DND-41 (cell line): ENCODE measurements around the gene IGFBP2.

Experiments
- EZH2 ChIP-seq: IDR thresholded peaks from 3 replicates; pipeline ENCODE4 v1.6.1; 2012; ENCODE audit warnings: borderline replicate concordance, low read depth, mild to moderate bottlenecking, moderate library complexity, low read length, inconsistent platforms; ENCODE audit not compliant: severe bottlenecking
- TF ChIP-seq, protein P1 (sequence below): IDR thresholded peaks from 2 replicates; pipeline ENCODE4 v1.5.1; 2012; ENCODE audit warnings: borderline replicate concordance, low read length, moderate library complexity, mild to moderate bottlenecking; ENCODE audit not compliant: poor library complexity, severe bottlenecking; ENCODE audit errors: extremely low read depth

DNA sequence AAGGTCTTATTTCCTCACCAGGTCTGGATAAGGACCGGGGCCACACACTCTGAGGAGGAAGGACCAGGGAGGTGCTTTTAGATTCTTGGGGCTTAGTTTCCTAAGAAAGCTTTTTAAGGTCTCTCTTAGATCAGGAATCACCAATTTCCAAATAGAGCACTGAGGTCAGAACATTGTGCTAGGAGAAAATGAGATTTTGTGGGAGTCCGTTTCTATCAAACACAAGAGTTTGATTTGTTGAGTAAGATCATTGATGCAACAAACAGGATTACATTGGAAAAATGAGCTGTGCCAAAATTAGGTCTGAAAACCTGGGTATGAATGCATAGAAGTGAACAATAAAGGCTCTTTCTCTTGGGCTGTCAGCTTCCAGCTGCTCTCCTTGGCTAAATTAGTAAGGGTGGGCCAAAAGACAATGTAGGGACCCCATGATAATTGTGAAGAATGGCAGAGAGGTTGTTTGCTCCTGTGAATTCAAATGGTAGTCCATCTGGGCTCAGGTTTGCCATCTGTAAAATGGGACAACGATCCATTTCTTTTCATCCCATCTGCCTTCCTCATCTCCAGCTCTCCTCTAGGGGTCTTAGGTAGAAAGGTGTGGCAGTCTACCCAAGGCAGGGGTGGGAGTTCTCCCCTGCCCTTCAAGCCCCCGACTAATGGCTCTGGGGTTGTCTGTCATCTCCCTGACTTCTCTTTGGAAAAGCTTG lies 20.0 kb downstream of the IGFBP2 start:
- TF ChIP-seq, protein P1, sequence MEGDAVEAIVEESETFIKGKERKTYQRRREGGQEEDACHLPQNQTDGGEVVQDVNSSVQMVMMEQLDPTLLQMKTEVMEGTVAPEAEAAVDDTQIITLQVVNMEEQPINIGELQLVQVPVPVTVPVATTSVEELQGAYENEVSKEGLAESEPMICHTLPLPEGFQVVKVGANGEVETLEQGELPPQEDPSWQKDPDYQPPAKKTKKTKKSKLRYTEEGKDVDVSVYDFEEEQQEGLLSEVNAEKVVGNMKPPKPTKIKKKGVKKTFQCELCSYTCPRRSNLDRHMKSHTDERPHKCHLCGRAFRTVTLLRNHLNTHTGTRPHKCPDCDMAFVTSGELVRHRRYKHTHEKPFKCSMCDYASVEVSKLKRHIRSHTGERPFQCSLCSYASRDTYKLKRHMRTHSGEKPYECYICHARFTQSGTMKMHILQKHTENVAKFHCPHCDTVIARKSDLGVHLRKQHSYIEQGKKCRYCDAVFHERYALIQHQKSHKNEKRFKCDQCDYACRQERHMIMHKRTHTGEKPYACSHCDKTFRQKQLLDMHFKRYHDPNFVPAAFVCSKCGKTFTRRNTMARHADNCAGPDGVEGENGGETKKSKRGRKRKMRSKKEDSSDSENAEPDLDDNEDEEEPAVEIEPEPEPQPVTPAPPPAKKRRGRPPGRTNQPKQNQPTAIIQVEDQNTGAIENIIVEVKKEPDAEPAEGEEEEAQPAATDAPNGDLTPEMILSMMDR, result no peak
- no peak for TF ChIP-seq EZH2
